Chondrocyte (in vitro differentiated cells): Measurements from ENCODE around the gene ZNF394. TPM values are rescaled to one million over a fixed set of nuclear protein-coding genes. Genes with fewer than 3 reads are reported as not detected.

Experiments
- DNase-seq: peaks from one replicate; pipeline ENCODE4 v3.0.0; 2021; ENCODE audit warnings: mixed read lengths, low spot score
- H3K27ac Mint-ChIP-seq: one replicate; pipeline ENCODE4 v1.8.0; 2021; ENCODE audit warnings: mild to moderate bottlenecking, moderate library complexity, mixed read lengths; ENCODE audit not compliant: unreplicated experiment
- H3K27me3 Mint-ChIP-seq: 2 replicates; pipeline ENCODE4 v1.8.0; 2021; ENCODE audit warnings: low read depth, mixed read lengths
- H3K36me3 Mint-ChIP-seq: 2 replicates; pipeline ENCODE4 v1.8.0; 2021; ENCODE audit warnings: low read depth, mixed read lengths
- H3K4me1 Mint-ChIP-seq: 2 replicates; pipeline ENCODE4 v1.8.0; 2021; ENCODE audit warnings: low read depth, mild to moderate bottlenecking, mixed read lengths
- H3K4me3 Mint-ChIP-seq: one replicate; pipeline ENCODE4 v1.8.0; 2021; ENCODE audit warnings: mild to moderate bottlenecking, moderate library complexity, mixed read lengths; ENCODE audit not compliant: unreplicated experiment
- H3K9me3 Mint-ChIP-seq: 2 replicates; pipeline ENCODE4 v1.8.0; 2021; ENCODE audit warnings: low read depth, mixed read lengths
- total RNA-seq: library from RNA; stranded (reverse); gene quantifications from 3 replicates; pipeline ENCODE4 v1.2.1, GENCODE V29; 2021
- TF ChIP-seq, protein P1 (sequence below): fragments of 200-600 bp; sonication (generic); IDR thresholded peaks from 2 replicates; pipeline ENCODE4 v1.5.0; 2021; ENCODE audit warnings: antibody characterized with exemption, mild to moderate bottlenecking, moderate library complexity

ZNF394 gene
- total RNA-seq, 1 donor from 2014 or later, result 15.7 TPM

- H3K27ac Mint-ChIP-seq, result no peak overlapping the region
- H3K4me1 Mint-ChIP-seq, result peaks cover 6% of the 10 kb centered on the region
- no peaks in the 10 kb centered on the region for H3K9me3 Mint-ChIP-seq
- no peak overlapping the region for H3K4me3 Mint-ChIP-seq
- no peaks in the 10 kb centered on the region for H3K27me3 Mint-ChIP-seq
- DNase-seq, result no peak
- H3K36me3 Mint-ChIP-seq, result peaks cover 12% of the 10 kb centered on the region
- TF ChIP-seq, protein P1, sequence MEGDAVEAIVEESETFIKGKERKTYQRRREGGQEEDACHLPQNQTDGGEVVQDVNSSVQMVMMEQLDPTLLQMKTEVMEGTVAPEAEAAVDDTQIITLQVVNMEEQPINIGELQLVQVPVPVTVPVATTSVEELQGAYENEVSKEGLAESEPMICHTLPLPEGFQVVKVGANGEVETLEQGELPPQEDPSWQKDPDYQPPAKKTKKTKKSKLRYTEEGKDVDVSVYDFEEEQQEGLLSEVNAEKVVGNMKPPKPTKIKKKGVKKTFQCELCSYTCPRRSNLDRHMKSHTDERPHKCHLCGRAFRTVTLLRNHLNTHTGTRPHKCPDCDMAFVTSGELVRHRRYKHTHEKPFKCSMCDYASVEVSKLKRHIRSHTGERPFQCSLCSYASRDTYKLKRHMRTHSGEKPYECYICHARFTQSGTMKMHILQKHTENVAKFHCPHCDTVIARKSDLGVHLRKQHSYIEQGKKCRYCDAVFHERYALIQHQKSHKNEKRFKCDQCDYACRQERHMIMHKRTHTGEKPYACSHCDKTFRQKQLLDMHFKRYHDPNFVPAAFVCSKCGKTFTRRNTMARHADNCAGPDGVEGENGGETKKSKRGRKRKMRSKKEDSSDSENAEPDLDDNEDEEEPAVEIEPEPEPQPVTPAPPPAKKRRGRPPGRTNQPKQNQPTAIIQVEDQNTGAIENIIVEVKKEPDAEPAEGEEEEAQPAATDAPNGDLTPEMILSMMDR, result no peak
These were observed 43.8 kb downstream of the ZNF394 start for GRCh38 chr7:99456288-99456687.

GRCh38 chr7:99455874-99456273 lies 44.2 kb downstream of the ZNF394 start:
- TF ChIP-seq, protein P1, result no peak
- no peak overlapping the region for H3K4me3 Mint-ChIP-seq
- H3K36me3 Mint-ChIP-seq, result peaks cover 12% of the 10 kb centered on the region
- H3K4me1 Mint-ChIP-seq, result peaks cover 5% of the 10 kb centered on the region
- H3K27me3 Mint-ChIP-seq, result no peaks in the 10 kb centered on the region
- no peak overlapping the region for H3K27ac Mint-ChIP-seq
- no peaks in the 10 kb centered on the region for H3K9me3 Mint-ChIP-seq
- no peak for DNase-seq

DNA sequence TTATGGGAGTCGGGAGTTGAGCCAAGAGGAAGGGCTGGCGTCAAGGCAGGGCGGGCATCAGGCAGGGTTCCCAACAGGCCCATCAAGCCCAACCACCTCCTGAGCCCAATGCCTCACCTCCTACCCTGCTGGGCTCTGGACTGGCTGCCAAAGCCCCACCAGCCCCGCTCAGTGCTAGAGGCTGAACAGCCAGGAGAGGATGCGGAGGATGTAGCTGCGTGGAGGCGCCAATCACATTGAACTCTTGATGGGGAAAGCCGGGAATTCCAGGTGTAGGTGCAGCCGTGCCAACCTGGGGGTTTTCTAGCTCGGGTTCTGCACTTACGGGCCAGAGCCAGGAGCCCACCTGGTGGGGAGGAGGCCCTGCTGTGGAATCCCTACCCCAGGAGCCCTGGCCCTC lies 47.0 kb downstream of the ZNF394 start:
- no peaks in the 10 kb centered on the region for H3K9me3 Mint-ChIP-seq
- no peaks in the 10 kb centered on the region for H3K27me3 Mint-ChIP-seq
- H3K27ac Mint-ChIP-seq, result no peak overlapping the region
- no peaks in the 10 kb centered on the region for H3K4me1 Mint-ChIP-seq
- no peak for DNase-seq
- H3K4me3 Mint-ChIP-seq, result no peak overlapping the region
- TF ChIP-seq, protein P1, result no peak
- H3K36me3 Mint-ChIP-seq, result peaks cover 15% of the 10 kb centered on the region

DNA sequence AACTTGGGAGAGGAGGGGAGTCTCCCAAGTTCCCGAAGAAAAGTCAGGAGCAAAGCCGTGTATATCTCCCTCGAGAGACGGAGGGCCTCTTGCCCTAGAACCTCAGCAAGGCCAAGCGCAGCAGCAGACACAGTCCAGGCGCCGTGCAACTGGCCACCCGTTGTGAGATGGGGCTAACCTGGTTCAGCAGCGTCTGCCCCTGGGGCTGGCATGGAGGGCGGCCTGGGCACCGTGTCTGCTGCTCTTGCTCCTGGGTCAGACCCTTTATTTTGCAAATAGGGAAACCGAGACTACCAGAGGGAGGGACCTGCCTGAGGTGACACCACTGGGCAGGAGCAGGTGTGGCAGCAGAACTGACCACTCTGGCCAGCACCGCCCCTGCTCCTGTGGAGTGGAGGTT lies 47.5 kb downstream of the ZNF394 start:
- H3K9me3 Mint-ChIP-seq, result no peaks in the 10 kb centered on the region
- TF ChIP-seq, protein P1, result no peak
- no peaks in the 10 kb centered on the region for H3K4me1 Mint-ChIP-seq
- H3K27ac Mint-ChIP-seq, result no peak overlapping the region
- no peak overlapping the region for H3K4me3 Mint-ChIP-seq
- no peak for DNase-seq
- H3K36me3 Mint-ChIP-seq, result peaks cover 19% of the 10 kb centered on the region
- no peaks in the 10 kb centered on the region for H3K27me3 Mint-ChIP-seq

GRCh38 chr7:99451936-99452335 lies 48.1 kb downstream of the ZNF394 start:
- H3K4me3 Mint-ChIP-seq, result no peak overlapping the region
- no peaks in the 10 kb centered on the region for H3K27me3 Mint-ChIP-seq
- no peak for DNase-seq
- H3K4me1 Mint-ChIP-seq, result no peaks in the 10 kb centered on the region
- no peaks in the 10 kb centered on the region for H3K9me3 Mint-ChIP-seq
- TF ChIP-seq, protein P1, result no peak
- H3K27ac Mint-ChIP-seq, result no peak overlapping the region
- peaks cover 17% of the 10 kb centered on the region for H3K36me3 Mint-ChIP-seq
